Thoracic aorta (tissue), 2 donors: ENCODE results near the gene IL36RN. TPM values are rescaled to one million over a fixed set of nuclear protein-coding genes. Genes with fewer than 3 reads are reported as not detected.

Experiments used
- ATAC-seq: fragments of 150-250 bp; one replicate; pipeline ENCODE4 v1.8.0; 2017; ENCODE audit warnings: low read depth; ENCODE audit not compliant: insufficient number of reproducible peaks, low FRiP score
- DNase-seq: peaks from one replicate; pipeline ENCODE4 v3.0.0-alpha.2; 2020; ENCODE audit warnings: low spot score
- H3K27ac ChIP-seq, 2 donors: fragments of 200-600 bp; sonication (generic); 1 replicate in 1 of 2; 2 replicates in 1 of 2; pipeline ENCODE4 v1.5.1; 2016; ENCODE audit warnings: mild to moderate bottlenecking in 2 of 2, moderate library complexity in 2 of 2
- H3K27me3 ChIP-seq: fragments of 200-600 bp; sonication (generic); replicated peaks from 2 replicates; pipeline ENCODE4 v1.6.0; 2016; ENCODE audit warnings: mild to moderate bottlenecking; ENCODE audit not compliant: insufficient read depth
- H3K36me3 ChIP-seq: fragments of 200-600 bp; sonication (generic); one replicate; pipeline ENCODE4 v1.5.1; 2016
- H3K4me1 ChIP-seq, 2 donors: fragments of 200-600 bp; sonication (generic); 1 replicate in 1 of 2; 2 replicates in 1 of 2; pipeline versions ENCODE4 v1.5.1 to v1.6.0; 2016; ENCODE audit warnings: low read depth in 2 of 2, mild to moderate bottlenecking in 1 of 2; ENCODE audit not compliant: control insufficient read depth in 1 of 2
- H3K4me3 ChIP-seq: fragments of 200-600 bp; sonication (generic); 2 replicates; pipeline ENCODE4 v1.5.1; 2016; ENCODE audit warnings: mild to moderate bottlenecking
- H3K9me3 ChIP-seq: fragments of 200-600 bp; sonication (generic); 2 replicates; pipeline ENCODE4 v1.5.1; 2016
- CTCF ChIP-seq: fragments of 200-600 bp; sonication (generic); IDR thresholded peaks from one replicate; pipeline ENCODE4 v1.5.1; 2019; ENCODE audit warnings: antibody characterized with exemption
- total RNA-seq, 2 donors: library from RNA; depleted of rRNA; stranded (reverse); fragments of >200 nt; gene quantifications; one replicate each; pipeline versions ENCODE4 v1.1.0 to v1.2.3, GENCODE V29; 2016

Gene IL36RN
- total RNA-seq, 2 donors from 2014 or later: not detected

GRCh38 chr2:113070606-113070975 lies 11.6 kb downstream of the IL36RN start:
- no peaks in the 10 kb centered on the region for H3K4me1 ChIP-seq
- H3K27me3 ChIP-seq: no peaks in the 10 kb centered on the region
- no peak overlapping the region for H3K4me3 ChIP-seq
- ATAC-seq (no peak), DNase-seq (no peak)
- no peak for TF ChIP-seq CTCF
- H3K9me3 ChIP-seq: no peaks in the 10 kb centered on the region
- H3K36me3 ChIP-seq: no peaks in the 10 kb centered on the region
- H3K27ac ChIP-seq: no peak overlapping the region

- Histone ChIP-seq H3K27ac (no peak overlapping the region), H3K27me3 (no peaks in the 10 kb centered on the region), H3K36me3 (no peaks in the 10 kb centered on the region), H3K4me1 (no peaks in the 10 kb centered on the region), H3K4me3 (no peak overlapping the region), H3K9me3 (no peaks in the 10 kb centered on the region)
- DNase-seq: no peak
- no peak for TF ChIP-seq CTCF
- no peak for ATAC-seq
These were observed 13.6 kb downstream of the IL36RN start for GRCh38 chr2:113072584-113072983.

- H3K9me3 ChIP-seq: no peaks in the 10 kb centered on the region
- H3K4me3 ChIP-seq: no peak overlapping the region
- ATAC-seq (no peak), DNase-seq (no peak)
- H3K4me1 ChIP-seq: no peaks in the 10 kb centered on the region
- no peak for TF ChIP-seq CTCF
- no peak overlapping the region for H3K27ac ChIP-seq
- H3K36me3 ChIP-seq: no peaks in the 10 kb centered on the region
- H3K27me3 ChIP-seq: no peaks in the 10 kb centered on the region
These were observed 14.4 kb downstream of the IL36RN start for GRCh38 chr2:113073325-113073834.

- H3K4me3 ChIP-seq: no peak overlapping the region
- ATAC-seq: no peak
- no peaks in the 10 kb centered on the region for H3K27me3 ChIP-seq
- no peak for DNase-seq
- no peak overlapping the region for H3K27ac ChIP-seq
- TF ChIP-seq CTCF: no peak
- no peaks in the 10 kb centered on the region for H3K36me3 ChIP-seq
- no peaks in the 10 kb centered on the region for H3K4me1 ChIP-seq
- no peaks in the 10 kb centered on the region for H3K9me3 ChIP-seq
These were observed 16.0 kb downstream of the IL36RN start for GRCh38 chr2:113075030-113075429.

GRCh38 chr2:113075600-113075999 lies 16.6 kb downstream of the IL36RN start:
- no peak overlapping the region for H3K4me3 ChIP-seq
- TF ChIP-seq CTCF: no peak
- ATAC-seq: no peak
- no peaks in the 10 kb centered on the region for H3K27me3 ChIP-seq
- H3K9me3 ChIP-seq: no peaks in the 10 kb centered on the region
- no peaks in the 10 kb centered on the region for H3K4me1 ChIP-seq
- H3K27ac ChIP-seq: no peak overlapping the region
- DNase-seq: no peak
- H3K36me3 ChIP-seq: no peaks in the 10 kb centered on the region
